Measurements from ENCODE around the gene TMEM245. TPM values are rescaled to one million over a fixed set of nuclear protein-coding genes. Genes with fewer than 3 reads are reported as not detected.

The TMEM245 gene
- total RNA-seq, 1 experiment from 2014 or later = 52.2 TPM

- intact Hi-C loops (cut with micrococcal nuclease; ENCODE audit: unreplicated experiment) = no loop called here
- TF ChIP-seq, protein P1, sequence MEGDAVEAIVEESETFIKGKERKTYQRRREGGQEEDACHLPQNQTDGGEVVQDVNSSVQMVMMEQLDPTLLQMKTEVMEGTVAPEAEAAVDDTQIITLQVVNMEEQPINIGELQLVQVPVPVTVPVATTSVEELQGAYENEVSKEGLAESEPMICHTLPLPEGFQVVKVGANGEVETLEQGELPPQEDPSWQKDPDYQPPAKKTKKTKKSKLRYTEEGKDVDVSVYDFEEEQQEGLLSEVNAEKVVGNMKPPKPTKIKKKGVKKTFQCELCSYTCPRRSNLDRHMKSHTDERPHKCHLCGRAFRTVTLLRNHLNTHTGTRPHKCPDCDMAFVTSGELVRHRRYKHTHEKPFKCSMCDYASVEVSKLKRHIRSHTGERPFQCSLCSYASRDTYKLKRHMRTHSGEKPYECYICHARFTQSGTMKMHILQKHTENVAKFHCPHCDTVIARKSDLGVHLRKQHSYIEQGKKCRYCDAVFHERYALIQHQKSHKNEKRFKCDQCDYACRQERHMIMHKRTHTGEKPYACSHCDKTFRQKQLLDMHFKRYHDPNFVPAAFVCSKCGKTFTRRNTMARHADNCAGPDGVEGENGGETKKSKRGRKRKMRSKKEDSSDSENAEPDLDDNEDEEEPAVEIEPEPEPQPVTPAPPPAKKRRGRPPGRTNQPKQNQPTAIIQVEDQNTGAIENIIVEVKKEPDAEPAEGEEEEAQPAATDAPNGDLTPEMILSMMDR (IDR thresholded peaks at IDR 0.05; ENCODE audit: unreplicated experiment) = no peak
- Mint-ChIP-seq H3K27me3 (ENCODE audit: unreplicated experiment) (no peaks in the 10 kb centered on the region), H3K4me1 (ENCODE audit: low read depth, unreplicated experiment) (peaks cover 23% of the 10 kb centered on the region), H3K4me3 (ENCODE audit: low read depth, unreplicated experiment) (no peak overlapping the region), H3K27ac (ENCODE audit: unreplicated experiment) (no peak overlapping the region), H3K36me3 (ENCODE audit: insufficient read depth, unreplicated experiment) (no peaks in the 10 kb centered on the region), H3K9me3 (ENCODE audit: low read depth, unreplicated experiment) (no peaks in the 10 kb centered on the region)
- no TSS peak for BruUV-seq (replicated peaks)
- DNase-seq = no peak
- CTCF ChIA-PET = no interaction called here
Measured at GRCh38 chr9:108996643-108997042, 123.1 kb downstream of the TMEM245 start.

DNA sequence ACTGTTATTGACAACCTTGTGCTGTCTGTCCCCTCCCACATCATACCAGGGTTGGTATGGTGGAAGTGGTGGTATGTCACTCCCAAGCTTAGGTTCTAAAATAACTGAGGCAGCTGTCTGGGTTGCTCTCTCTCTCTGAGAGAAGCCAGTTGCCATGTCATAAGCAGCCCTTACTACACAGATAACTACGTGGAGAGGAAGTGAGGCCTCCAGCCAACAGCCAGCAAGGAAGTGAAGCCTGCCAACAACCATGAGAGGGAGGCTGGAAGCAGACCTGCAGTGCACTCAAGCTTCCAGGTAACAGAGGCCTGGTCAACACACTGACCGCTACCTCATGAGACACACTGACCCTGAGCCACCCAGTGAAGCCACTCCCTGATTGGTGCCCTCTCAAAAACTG, 125.1 kb downstream of the TMEM245 start:
- peak; percentile 9 for DNase-seq

DNA sequence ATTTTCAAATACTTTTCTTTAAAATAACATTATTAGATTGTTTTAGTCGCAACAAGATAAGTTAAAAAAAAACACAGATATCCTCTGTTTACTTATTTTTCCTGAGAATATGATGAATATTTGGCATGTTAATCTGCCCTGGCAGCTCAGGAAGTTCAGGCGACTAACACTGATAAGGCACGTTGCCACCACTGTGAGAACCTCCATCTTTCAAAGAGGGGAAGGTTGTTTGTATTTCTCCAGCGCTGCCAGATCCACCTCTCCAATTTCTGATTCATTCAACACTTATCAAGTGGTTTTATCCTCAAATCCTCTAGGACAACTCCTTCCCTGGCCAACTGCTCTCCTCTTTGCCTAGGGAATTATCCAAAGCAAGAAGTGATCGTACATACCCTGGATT, 128.3 kb downstream of the TMEM245 start:
- no TSS peak for BruUV-seq (replicated peaks)
- CTCF ChIA-PET = no interaction called here

More for the DNA sequence above, 125.1 kb downstream of the TMEM245 start:
- Mint-ChIP-seq H3K27me3 (ENCODE audit: unreplicated experiment) (no peaks in the 10 kb centered on the region), H3K4me1 (ENCODE audit: low read depth, unreplicated experiment) (peaks cover 31% of the 10 kb centered on the region), H3K27ac (ENCODE audit: unreplicated experiment) (no peak overlapping the region), H3K9me3 (ENCODE audit: low read depth, unreplicated experiment) (no peaks in the 10 kb centered on the region), H3K36me3 (ENCODE audit: insufficient read depth, unreplicated experiment) (no peaks in the 10 kb centered on the region), H3K4me3 (ENCODE audit: low read depth, unreplicated experiment) (no peak overlapping the region)
- CTCF ChIA-PET = no interaction called here
- TF ChIP-seq, protein P1 (IDR thresholded peaks at IDR 0.05; ENCODE audit: unreplicated experiment) = no peak
- intact Hi-C loops (cut with micrococcal nuclease; ENCODE audit: unreplicated experiment) = no loop called here
- no TSS peak for BruUV-seq (replicated peaks)

DNA sequence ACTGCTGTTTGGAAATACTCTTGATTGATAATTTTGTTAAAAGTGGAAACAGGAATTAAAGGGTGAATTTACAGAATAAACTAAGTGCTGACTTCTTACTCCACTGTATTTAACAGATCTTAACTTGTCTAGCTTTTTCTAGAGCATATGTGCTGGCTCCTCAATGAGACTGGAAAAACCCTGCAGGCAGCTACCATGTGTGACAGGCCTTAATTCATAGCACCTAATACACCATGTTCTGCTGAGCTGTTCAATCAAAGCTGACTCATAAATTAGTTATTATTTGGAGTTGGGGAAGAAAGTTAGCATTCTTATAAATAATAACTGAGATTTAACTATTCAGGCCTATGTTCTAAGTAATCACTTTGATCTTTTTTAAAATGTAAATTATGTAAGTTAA, 135.9 kb downstream of the TMEM245 start:
- BruUV-seq (replicated peaks) = no TSS peak
- Mint-ChIP-seq H3K4me3 (ENCODE audit: low read depth, unreplicated experiment) (no peak overlapping the region), H3K36me3 (ENCODE audit: insufficient read depth, unreplicated experiment) (no peaks in the 10 kb centered on the region), H3K9me3 (ENCODE audit: low read depth, unreplicated experiment) (no peaks in the 10 kb centered on the region), H3K27me3 (ENCODE audit: unreplicated experiment) (no peaks in the 10 kb centered on the region), H3K27ac (ENCODE audit: unreplicated experiment) (no peak overlapping the region), H3K4me1 (ENCODE audit: low read depth, unreplicated experiment) (no peaks in the 10 kb centered on the region)
- DNase-seq = no peak
- intact Hi-C loops (cut with micrococcal nuclease; ENCODE audit: unreplicated experiment) = no loop called here
- TF ChIP-seq, protein P1 (IDR thresholded peaks at IDR 0.05; ENCODE audit: unreplicated experiment) = no peak
- CTCF ChIA-PET = no interaction called here

More for the DNA sequence above, 128.3 kb downstream of the TMEM245 start:
- no peaks in the 10 kb centered on the region for H3K36me3 Mint-ChIP-seq (ENCODE audit: insufficient read depth, unreplicated experiment)
- no peaks in the 10 kb centered on the region for H3K27me3 Mint-ChIP-seq (ENCODE audit: unreplicated experiment)
- DNase-seq = no peak
- H3K27ac Mint-ChIP-seq (ENCODE audit: unreplicated experiment) = no peak overlapping the region
- H3K4me1 Mint-ChIP-seq (ENCODE audit: low read depth, unreplicated experiment) = peaks cover 17% of the 10 kb centered on the region
- H3K4me3 Mint-ChIP-seq (ENCODE audit: low read depth, unreplicated experiment) = no peak overlapping the region
- TF ChIP-seq, protein P1 (IDR thresholded peaks at IDR 0.05; ENCODE audit: unreplicated experiment) = no peak
- H3K9me3 Mint-ChIP-seq (ENCODE audit: low read depth, unreplicated experiment) = no peaks in the 10 kb centered on the region
- intact Hi-C loops (cut with micrococcal nuclease; ENCODE audit: unreplicated experiment) = no loop called here
